Hippocampal formation (tissue), 2 donors: ENCODE data around the gene LRRC2.

ENCODE experiments used
- DNase-seq, 2 donors: peaks; one replicate each; lab custom pipeline; 2025; lab: John Stamatoyannopoulos, UW

Gene LRRC2

DNA sequence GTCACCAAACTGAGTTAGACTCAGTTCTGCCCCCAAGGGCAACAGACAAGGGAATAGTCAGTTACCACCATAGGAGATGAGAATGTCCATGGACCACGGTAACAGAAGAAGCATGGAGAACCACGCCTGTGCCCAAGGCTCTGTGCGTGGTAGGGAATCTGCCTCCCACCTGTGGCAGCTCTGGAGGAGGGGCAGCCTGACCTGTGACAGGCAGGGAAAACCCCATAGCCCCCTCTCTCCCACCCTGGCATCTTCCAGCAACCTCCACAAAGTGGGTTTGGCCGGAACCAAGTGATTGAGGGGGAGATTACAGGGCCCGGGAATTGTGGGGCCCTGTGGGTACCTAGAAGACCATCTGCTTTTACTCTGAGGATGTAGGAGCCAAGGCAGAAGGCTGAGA is 87.1 kb downstream of the LRRC2 start:
- DNase-seq: no peak

DNA sequence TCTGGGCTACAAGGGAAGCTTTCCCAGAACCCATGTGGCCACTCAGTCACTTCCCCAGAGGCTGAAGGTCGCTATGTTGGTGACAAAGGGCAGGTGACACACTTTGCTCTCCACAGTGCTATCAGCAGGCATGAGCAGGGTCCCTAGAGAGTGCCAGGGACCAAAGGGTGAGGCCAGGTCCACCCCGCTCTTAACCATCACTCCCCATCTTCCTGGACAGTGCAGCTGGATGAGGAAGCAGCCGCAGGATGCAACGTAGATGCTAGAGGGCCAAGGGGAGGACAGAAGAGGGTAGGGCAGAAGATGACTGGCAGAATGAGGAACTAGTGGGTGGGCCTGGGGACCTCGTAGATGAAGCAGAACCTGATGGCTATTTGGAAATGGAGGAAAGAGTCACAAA is 87.8 kb downstream of the LRRC2 start:
- no peak for DNase-seq

DNA sequence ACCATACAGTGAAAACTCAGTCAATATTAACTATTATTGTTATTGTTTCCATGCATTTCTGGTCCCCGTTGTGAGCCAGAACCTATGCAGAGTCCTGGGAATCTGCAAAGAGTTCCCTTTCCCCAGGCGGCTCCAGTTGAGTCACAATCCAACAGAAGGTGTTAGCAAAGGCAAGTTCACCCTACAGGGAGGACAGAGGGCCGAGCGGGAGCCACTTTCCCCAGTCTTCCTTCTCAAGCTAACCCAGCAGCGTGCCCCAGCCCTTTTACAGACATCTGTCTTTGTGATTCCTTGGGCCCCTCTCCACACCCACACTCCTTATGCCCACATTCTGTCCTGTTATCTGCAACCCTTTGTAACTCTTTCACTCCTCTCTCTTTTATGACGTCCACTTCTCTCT is 88.3 kb downstream of the LRRC2 start:
- DNase-seq: no peak

DNA sequence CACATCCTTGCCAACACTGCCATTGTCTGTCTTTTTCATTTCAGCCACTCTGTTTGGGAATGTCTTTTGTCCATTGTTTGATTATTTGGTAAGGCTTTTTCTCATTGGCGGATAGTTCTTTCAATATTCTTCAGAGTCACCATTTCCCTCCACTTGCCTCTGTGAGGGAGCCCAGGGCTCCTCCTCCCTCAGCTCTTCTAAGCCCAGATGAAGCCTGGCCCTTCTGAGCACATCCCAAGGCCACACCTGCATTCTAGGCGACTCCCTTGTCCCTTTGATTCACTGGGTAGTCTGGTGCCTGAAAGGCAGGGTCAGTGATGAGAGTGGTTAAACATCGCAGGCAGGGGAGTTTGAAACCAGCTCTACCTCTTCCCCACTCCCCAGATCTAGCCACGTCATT is 89.0 kb downstream of the LRRC2 start:
- no peak for DNase-seq

DNA sequence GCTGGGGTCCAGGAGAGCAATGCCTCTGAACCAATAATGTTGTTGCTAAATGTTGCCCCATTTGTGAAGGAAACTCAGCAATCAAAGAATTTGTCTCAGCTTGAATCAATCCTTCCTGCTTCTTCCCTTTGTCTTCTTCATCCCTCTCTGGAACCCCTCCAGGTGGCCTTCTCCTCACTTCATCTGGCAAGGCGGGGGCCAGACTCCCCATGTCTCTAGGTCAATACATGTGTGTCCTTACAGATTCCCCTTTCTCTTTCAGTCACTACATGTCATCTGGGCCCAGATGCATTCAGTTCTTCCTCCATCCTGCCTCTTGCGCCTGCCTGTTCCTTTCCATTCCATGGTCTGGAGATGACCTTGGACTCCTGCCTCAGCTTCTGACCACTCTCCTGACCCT is 93.4 kb downstream of the LRRC2 start:
- no peak for DNase-seq

DNA sequence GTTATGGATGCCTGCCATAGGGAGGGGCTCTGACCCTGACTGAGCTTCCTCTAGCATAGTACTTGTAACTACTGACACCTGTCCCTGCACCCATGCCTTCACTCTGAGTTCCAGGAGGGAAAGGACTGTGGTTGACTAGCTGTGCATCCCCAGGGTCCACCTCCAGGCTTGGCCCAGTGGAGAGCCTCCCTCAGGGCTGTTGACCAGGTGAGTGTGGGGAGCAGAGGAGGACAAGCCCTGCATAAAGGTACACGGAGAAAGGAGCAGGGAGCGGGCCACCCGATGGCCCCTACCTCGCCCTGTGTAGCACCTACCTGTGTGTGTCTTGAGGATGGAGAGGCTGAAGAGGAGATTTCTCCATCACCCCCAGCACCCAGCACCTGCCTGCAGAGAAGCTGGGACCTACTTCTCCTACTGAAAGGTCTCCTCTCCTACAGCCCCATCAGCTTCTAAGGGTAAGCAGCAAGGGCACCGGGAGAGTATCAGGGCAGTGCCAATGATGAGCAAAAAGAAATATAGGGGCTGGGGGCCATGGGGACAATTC is 94.7 kb downstream of the LRRC2 start:
- no peak for DNase-seq

DNA sequence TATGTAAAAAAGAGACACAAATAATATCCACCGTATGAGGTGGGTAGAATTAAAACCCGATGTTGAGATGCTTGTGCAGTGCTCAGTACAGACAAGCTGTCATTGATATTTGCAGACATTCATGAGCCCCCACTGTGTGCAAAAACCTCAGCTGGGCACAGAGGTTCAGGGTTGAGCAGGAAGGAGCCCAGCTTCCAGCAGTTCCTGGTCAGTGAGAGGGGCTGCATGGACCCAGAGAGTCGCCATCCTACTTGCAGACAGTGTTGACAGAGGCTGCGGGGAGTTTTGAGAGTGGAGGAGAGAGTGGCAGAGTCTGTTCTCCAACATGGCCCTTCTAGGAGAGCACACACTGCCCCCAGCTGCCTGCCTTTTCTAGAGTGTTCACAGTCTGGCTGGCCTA is 95.3 kb downstream of the LRRC2 start:
- DNase-seq: no peak

DNA sequence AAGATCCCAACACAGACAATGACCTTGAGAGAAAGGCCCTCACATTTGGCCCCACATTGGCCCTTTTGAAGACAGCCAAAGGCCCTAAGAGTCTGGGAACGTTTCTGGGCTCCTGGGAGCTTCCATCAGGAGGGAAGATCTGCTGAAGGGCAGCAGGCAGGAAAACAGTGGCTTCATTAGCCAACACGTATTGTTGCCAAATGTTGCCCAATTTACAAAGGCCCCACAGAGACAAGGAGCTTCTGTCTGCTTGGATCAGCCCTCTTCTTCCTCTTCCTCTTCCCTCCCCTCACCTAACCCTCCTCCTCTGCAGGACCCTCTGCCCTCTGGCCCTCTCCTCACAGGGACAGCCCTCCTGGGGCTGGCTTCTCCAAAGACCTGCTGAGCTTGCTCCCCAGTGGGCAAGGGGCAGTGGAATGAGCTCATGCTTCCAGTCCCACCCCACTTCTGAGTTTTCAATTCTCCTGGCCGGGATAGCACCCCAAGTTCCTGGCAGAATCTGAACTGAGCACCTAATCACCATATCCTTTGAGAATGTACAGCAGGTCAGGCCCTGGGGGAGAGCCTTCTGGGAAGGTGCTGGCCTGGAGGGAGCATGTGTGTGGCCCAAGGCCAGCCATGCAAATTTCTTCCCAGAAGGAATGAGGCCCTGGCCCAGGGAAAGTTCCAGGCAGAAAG is 96.3 kb downstream of the LRRC2 start:
- DNase-seq: no peak

DNA sequence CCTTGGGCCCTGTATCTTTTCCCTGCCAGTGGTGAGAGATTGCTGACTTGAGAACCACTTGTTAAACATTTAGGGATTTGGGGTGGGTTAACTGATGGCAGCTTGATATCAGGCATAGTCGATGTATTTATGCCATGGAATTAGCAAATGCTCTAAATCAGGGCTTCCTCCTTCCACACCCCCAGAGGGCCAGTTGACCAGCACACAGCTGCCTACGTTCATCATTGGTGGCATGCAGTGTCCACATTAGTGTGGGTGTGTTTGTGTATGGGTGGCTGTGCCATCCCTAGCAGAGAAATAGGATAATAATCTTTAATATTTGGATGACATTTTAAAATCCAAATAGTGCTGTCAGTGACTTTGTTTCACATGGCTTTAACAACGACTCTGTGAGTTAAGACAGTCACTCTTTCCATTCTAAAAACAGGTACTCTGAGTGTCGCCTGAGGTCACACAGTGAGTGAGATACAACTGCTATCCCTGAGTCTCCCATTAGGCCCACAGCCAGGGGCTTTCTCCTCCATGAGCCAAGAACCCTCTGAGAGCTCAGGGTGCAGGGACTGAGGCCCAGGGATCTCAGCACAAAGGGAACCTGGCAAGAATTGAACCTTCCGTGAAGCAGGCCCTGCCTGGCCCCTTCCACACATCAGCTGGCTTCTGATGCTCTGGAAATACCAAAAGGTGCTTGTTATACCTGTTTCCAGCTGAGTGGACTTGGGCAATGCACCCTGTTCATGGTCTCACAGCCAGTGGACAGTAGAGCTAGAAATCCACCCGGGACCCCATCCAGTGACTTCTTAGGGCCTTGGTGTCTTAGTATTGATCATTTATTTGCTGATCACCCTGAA is 97.1 kb downstream of the LRRC2 start:
- no peak for DNase-seq

DNA sequence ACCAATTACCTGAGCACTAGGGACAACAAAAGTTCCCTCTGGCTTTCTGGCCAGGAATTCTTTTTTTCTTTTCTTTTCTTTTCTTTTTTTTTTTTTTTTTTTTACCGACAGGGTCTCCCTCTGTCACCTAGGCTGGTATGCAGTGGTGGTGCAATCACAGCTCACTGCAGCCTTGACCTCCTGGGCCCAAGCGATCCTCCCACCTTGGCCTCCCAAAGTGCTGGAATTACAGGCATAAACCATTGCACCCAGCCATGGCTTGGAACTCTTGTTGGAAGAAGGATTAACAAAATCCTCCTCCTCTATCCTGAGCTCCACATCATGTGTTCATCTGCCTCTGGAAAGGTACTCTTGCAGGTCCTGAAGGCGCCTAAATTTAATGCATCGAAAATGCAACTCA is 98.5 kb downstream of the LRRC2 start:
- DNase-seq: no peak

DNA sequence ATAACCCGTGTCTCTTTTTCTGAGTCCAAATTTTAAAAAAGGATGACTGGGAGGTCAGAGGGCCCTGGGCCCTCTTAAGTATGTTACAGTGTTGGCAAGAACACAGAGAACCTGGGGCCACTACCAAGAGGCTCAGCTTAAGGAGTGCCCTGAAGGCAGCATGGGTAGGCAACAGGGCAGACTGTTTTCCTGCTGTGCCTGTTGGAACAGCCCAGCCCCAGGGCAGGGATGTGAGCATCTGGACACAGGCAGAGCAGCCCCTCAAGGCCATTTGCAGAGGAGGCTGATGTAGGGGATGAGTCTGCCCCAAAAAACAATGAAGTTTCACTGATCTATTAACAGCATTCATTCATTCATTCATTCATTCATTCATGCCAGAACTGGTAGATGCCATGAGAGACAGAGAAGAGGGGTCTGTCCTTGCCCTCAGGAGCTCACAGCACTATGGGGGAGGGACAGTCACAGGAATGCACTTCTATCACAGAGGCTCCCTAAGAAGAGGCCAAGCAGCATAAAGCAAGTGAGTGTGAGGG is 99.2 kb downstream of the LRRC2 start:
- DNase-seq: no peak

DNA sequence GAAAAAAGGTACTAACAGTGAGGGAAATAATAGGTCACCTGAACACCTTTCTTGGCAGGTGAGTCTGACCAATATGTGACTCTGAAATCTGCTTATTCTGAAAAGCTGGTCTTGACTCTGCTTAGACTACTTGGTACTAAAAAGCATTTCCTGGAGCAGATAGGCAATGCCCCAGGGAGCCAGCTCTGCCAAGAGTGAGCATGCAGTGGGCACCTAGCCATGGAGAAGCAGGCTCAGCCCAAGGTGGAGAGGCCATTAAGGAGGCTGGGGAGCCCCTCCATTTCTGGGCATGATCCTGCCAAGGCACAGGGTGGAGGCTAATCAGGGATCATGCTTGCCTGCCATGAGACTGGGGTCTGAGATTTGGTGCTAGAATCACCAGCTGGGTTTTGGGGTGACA is 99.8 kb downstream of the LRRC2 start:
- DNase-seq: no peak
